ENCODE measurements around the gene CST2.
"Not testable (repeated sequence)": the region's sequence is repeated elsewhere in the genome, so short reads cannot be mapped to it uniquely, and the experiment has no call there.

The CST2 gene
- 0 reads per million in 4 experiments for total RNA-seq

DNA sequence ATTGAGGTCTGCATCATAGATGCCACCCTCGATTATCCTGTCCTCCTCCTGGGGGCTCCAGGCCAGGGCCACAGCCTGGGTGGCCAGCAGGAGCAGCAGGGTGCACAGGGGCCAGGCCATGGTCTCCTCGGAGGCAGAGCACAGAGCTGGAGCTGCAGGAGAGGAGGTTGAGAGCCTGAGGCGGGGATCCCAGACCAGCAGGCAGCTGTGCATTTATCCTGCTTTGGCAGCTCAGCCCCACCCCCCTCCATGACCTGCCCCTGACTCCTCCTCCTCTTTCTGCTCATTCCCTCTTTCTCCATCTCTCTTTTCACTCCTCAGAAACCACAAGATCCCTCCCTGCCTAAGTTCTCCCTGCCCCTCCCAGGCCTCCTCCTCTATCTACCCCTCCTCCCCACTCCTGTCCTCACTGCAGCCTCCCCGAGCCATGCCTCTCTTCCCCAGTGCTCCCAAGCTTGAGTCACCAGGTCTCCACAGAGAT, at the start of gene CST2:
CST2 (minus strand) TSS at position 189 of the 481 bp plus-strand sequence; CDS start at position 120, 69 bp downstream.
- no peak for DNase-seq

GRCh38 chr20:23875606-23876237, 49.2 kb upstream of the CST2 start:
- DNase-seq = no peak

- DNase-seq = no peak
Measured at GRCh38 chr20:23874747-23875146, 48.2 kb upstream of the CST2 start.

DNA sequence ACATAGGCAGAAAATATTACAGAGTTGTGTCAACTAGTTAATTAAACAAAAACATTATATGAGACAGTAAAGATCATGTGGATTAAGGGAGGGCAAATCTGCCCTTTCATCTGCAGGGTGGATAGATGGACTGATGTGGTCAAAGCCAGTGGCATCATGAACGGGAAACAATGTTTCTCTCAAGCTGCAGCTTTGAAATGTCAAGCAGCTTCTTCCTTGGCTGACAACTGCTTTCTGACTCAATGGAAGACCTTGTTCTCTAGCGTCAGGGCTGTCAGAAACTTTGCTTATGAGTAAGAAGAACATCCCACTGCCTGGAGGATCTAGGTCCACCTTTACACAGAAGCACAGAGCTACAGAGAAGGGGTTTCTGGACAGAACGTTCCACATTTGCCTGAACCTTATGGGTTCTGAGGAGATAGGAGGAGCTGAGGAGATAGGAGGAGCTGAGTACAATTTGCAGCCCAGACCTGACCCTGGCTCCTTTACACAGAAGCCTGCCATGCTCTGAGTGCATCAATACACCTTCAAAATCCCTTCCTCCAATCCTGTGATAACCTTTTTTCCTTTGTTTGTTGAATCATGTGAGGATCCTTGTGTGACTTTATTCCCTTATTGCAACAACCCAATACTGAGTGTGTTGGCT, 47.0 kb upstream of the CST2 start:
- DNase-seq = no peak

DNA sequence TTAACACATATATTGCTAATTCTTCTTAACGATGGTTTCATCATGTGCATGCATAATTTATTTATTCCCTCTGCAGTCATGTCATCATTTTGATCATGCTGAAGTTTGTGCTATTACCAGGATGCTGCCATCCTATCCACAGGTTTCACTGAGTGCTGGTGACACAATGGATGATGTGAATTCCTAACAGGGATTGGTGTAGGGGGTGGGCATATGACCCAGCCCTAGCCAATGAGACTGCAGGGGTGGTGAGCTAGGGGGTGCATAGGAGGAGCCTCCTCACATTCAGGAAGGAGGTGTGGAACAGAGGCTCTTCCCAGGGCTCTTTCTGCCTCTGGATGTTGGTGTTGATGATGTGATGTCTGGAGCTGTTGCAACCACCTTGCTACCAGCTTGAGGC, 45.5 kb upstream of the CST2 start:
- no peak for DNase-seq

- no peak for DNase-seq
Measured at GRCh38 chr20:23870461-23870860, 43.9 kb upstream of the CST2 start.

DNA sequence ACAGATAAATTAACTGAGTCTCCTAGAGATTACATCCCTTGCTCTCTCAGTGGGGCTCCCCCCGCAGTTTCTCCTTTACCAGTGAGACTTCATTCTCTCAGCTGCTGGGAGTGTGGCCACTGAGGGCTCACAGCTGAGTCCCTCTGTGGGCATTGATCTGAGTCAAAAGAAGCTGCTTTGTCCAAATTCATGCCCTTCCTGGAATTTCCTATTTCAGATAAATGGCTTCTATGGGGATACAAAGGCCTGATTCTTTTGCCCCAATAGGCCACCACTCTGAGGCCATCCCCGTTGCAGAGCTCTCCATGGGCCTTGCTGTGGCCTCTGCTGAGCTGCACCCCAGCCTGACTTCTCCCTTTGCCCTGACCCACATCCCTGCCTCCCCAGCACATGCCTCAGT, 43.0 kb upstream of the CST2 start:
- DNase-seq = no peak

- DNase-seq = no peak
Measured at GRCh38 chr20:23868321-23868720, 41.8 kb upstream of the CST2 start.

GRCh38 chr20:23867152-23867776, 40.7 kb upstream of the CST2 start:
- DNase-seq = no peak

- not testable (repeated sequence) for DNase-seq
Measured at GRCh38 chr20:23860771-23861170, 34.2 kb upstream of the CST2 start.

GRCh38 chr20:23857962-23858595, 31.6 kb upstream of the CST2 start:
- DNase-seq = no peak

DNA sequence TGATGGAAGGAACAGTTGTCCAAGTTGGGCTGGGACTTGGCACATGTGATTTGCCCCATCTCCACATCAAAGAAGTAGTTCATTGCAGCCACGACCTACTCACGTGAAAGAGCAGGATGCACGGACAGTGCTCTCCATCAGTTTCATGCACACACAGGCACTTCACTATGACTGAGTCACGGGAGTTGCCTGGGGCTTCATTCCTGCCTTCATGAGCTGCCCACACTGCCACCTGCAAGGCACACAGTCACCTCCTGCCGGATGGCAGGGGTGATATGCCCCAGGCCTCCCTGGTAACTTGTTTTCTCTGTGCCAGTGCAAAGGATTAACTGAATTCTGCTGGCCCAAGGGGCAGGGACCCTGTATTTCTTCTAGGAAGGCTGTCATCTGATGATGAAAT, 30.2 kb upstream of the CST2 start:
- DNase-seq = no peak

DNA sequence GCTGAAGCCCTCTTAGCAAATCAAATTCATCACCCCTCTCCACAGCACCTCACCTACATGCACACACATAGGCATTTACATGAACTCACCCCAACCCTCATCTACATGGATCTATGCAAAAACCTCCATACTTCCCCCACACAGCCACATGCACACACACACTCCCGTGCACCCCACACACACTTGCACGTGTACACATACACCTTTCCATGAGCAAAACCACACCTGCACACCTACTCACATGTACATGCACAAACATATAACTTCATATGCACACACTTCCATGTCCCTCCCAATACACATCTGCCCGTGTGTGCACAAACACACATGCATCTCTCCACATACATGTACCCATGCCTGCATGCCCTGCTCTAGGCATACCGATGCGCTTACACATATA, 29.7 kb upstream of the CST2 start:
- no peak for DNase-seq

GRCh38 chr20:23841693-23842092, 15.2 kb upstream of the CST2 start:
- DNase-seq = no peak

DNA sequence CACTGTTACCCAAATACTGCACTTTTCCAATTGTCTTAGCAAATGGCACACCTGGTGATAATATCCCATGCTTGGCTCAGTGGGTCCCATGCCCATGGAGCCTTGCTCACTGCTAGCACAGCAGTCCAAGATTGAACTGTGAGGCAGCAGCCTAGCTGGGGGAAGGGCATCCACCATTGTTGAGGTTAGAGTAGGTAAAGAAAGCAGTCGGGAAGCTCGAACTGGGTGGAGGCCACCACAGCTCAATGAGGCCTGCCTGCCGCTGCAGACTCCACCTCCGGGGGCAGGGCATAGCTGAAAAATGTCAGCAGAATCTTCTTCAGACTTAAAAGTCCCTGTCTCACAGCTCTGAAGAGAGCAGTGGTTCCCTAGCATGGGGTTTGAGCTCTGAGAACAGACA, 9.2 kb upstream of the CST2 start:
- no peak for DNase-seq

DNA sequence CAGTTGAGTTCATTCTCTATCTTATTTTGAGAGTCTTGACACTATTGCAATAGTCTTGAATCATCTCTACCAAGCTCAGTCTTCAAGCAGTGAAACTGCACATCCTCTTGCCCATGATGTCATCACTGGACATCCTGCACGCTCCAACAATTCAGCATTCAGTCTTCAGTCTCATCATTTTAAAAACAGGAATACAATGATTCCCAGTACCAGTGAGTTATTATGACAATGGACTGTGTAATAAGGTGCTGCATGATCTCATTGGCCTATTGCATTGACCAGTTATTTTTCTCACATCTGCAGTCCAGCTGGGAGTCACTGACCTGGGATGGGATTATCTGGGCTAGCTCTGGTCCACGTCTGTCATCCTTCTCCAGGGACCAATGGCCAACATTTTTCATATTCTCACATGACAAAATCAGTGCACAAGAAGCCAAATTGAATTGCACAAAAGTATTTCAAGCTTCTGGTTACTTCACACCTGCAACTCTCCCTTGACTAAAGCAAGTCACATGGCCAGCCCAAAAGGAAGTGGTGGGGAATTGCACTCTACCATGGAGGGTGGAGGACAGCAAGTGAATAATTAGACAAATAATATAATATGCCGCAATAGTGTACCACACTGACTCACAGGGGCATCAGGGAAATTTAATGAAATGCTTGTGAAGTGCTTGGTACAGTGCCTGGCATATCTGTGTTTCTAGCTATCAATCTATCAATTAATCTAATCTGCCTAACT, 6.4 kb upstream of the CST2 start:
- DNase-seq = no peak

DNA sequence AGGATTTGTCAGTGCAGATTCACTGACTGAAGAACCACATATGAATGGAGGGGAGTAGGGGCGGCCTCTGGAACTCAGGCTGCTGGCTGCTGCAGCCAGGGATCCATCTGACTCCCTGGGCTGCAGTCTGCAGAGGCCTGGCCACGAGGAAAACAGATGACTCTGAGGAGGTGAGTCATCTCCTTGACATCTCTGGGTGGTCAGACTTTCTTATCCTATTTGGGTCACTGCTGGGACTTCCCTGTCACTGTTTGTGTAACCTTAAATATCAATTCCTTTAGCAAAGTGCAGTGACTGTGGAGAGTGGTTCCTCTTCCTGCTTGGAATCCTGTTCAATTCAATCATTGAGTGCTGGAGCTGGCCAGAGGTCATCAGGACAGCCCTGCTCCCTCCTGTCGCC, 5.4 kb upstream of the CST2 start:
- not testable (repeated sequence) for DNase-seq

- DNase-seq = no peak
Measured at GRCh38 chr20:23823621-23824324, 2.8 kb downstream of the CST2 start.

DNA sequence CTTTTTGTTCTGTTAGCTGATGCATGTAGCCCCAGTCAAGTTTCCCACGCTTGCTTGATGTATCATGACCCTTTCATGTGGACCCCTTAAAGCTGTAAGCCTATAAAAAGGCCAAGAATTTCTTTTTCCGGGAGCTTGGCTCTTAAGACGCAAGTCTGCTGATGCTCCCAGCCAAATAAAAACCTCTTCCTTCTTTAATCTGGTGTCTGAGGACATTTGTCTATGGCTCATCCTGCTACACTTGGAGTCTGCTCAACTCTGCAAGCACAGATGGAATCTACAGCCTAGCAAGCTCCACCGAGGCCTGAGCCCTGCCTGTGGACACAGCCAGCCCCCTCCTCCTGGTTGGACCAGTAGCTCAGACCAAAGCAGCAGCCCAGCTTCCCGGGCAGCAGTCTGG, 3.4 kb downstream of the CST2 start:
- no peak for DNase-seq

DNA sequence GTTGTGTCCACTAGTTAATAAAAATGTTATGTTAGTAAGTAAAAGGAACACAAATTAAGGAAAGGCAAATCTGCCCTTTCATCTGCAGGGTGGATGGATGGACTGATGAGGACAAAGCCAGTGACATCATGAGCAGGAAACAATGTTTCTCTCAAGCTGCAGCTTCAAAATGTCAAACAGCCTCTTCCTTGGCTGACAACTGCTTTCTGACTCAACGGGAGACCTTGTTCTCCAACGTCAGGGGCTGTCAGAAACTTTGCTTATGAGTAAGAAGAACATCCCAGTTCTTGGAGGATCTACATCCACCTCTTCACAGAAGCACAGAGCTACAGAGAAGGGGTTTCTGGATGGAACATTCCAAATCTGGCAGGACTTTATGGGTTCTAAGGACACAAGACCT, 6.0 kb downstream of the CST2 start:
- DNase-seq = no peak

GRCh38 chr20:23811559-23811958, 15.0 kb downstream of the CST2 start:
- DNase-seq = not testable (repeated sequence)

- DNase-seq = not testable (repeated sequence)
Measured at GRCh38 chr20:23810349-23810748, 16.2 kb downstream of the CST2 start.
